Measurements from ENCODE around the gene MTA1. TPM values are rescaled to one million over a fixed set of nuclear protein-coding genes. Genes with fewer than 3 reads are reported as not detected.

MTA1 gene
- total and polyA plus RNA-seq, 7 experiments from 2014 or later = 2.8 to 132 (median 117) TPM

- no peak for DNase-seq
These were observed 37.4 kb downstream of the MTA1 start for GRCh38 chr14:105456736-105457617.

GRCh38 chr14:105458010-105458409, 38.4 kb downstream of the MTA1 start:
- ChIA-PET CTCF (interaction anchor here (2.1 kb wide), 1 partner anchor 32 kb away, joined by 10 read pairs; no protein-coding TSS in a partner anchor), POLR2A (no interaction called here)
- Mint-ChIP-seq H3K36me3 (peaks cover 0 to 14% (median 3%) of the 10 kb centered on the region in 5 donors), H3K4me3 (no peak overlapping the region), H3K4me1 (peaks cover 0 to 2% (median 0%) of the 10 kb centered on the region in 7 donors), H3K27me3 (no peaks in the 10 kb centered on the region), H3K9me3 (no peaks in the 10 kb centered on the region), H3K27ac (no peak overlapping the region)
- DNase-seq (no peak), ATAC-seq (no peak)
- Histone ChIP-seq H3K9me3 (ENCODE audit: control insufficient read depth in 2 of 3, low read length in 3 of 3) (no peaks in the 10 kb centered on the region), H3K27me3 (ENCODE audit: control insufficient read depth in 2 of 2, insufficient read depth in 2 of 2, low read length in 2 of 2) (no peaks in the 10 kb centered on the region), H3K27ac (ENCODE audit: low read depth, low read length) (no peak overlapping the region), H3K4me1 (ENCODE audit: control insufficient read depth in 2 of 2, insufficient read depth in 2 of 2, low read length in 2 of 2) (no peaks in the 10 kb centered on the region), H3K4me3 (ENCODE audit: low read length) (no peak overlapping the region), H3K36me3 (ENCODE audit: control insufficient read depth in 2 of 3, insufficient read depth in 3 of 3, low read length in 3 of 3) (peaks cover 0 to 70% (median 0%) of the 10 kb centered on the region in 3 experiments)
- intact Hi-C loops (cut with micrococcal nuclease) = no loop called here

More at GRCh38 chr14:105456736-105457617, 37.4 kb downstream of the MTA1 start:
- intact Hi-C loops (cut with micrococcal nuclease) = no loop called here
- no peak overlapping the region for H3K27ac Mint-ChIP-seq
- no peak overlapping the region for H3K4me3 ChIP-seq (ENCODE audit: low read length)
- H3K27ac ChIP-seq (ENCODE audit: low read depth, low read length) = no peak overlapping the region
- H3K9me3 Mint-ChIP-seq = no peaks in the 10 kb centered on the region
- ChIA-PET CTCF (interaction anchor here (0.5 to 2.1 kb wide), 3 partner anchors 18 to 33 kb away, joined by 3 to 10 read pairs (median 3); no protein-coding TSS in a partner anchor), POLR2A (interaction anchor here (0.9 kb wide), 1 partner anchor 10 kb away, joined by 3 read pairs; no protein-coding TSS in a partner anchor)
- H3K4me1 ChIP-seq (ENCODE audit: control insufficient read depth in 2 of 2, insufficient read depth in 2 of 2, low read length in 2 of 2) = no peaks in the 10 kb centered on the region
- peaks cover 0 to 21% (median 3%) of the 10 kb centered on the region in 5 donors for H3K36me3 Mint-ChIP-seq
- ATAC-seq = no peak
- no peak overlapping the region for H3K4me3 Mint-ChIP-seq
- H3K27me3 Mint-ChIP-seq = no peaks in the 10 kb centered on the region
- H3K36me3 ChIP-seq (ENCODE audit: control insufficient read depth in 2 of 3, insufficient read depth in 3 of 3, low read length in 3 of 3) = peaks cover 0 to 76% (median 0%) of the 10 kb centered on the region in 3 experiments
- no peaks in the 10 kb centered on the region for H3K9me3 ChIP-seq (ENCODE audit: control insufficient read depth in 2 of 3, low read length in 3 of 3)
- peaks cover 0 to 2% (median 0%) of the 10 kb centered on the region in 7 donors for H3K4me1 Mint-ChIP-seq
- H3K27me3 ChIP-seq (ENCODE audit: control insufficient read depth in 2 of 2, insufficient read depth in 2 of 2, low read length in 2 of 2) = no peaks in the 10 kb centered on the region

- no peaks in the 10 kb centered on the region for H3K9me3 ChIP-seq (ENCODE audit: control insufficient read depth in 2 of 3, low read length in 3 of 3)
- H3K4me1 Mint-ChIP-seq = peaks cover 0 to 2% (median 0%) of the 10 kb centered on the region in 7 donors
- no peak for ATAC-seq
- ChIA-PET CTCF (no interaction called here), POLR2A (no interaction called here)
- H3K27me3 ChIP-seq (ENCODE audit: control insufficient read depth in 2 of 2, insufficient read depth in 2 of 2, low read length in 2 of 2) = no peaks in the 10 kb centered on the region
- H3K9me3 Mint-ChIP-seq = no peaks in the 10 kb centered on the region
- no peak overlapping the region for H3K27ac Mint-ChIP-seq
- H3K36me3 ChIP-seq (ENCODE audit: control insufficient read depth in 2 of 3, insufficient read depth in 3 of 3, low read length in 3 of 3) = peaks cover 0 to 72% (median 2%) of the 10 kb centered on the region in 3 experiments
- H3K27me3 Mint-ChIP-seq = no peaks in the 10 kb centered on the region
- intact Hi-C loops (cut with micrococcal nuclease) = no loop called here
- no peak overlapping the region for H3K27ac ChIP-seq (ENCODE audit: low read depth, low read length)
- no peak for DNase-seq
- no peaks in the 10 kb centered on the region for H3K4me1 ChIP-seq (ENCODE audit: control insufficient read depth in 2 of 2, insufficient read depth in 2 of 2, low read length in 2 of 2)
- H3K36me3 Mint-ChIP-seq = peaks cover 0 to 15% (median 4%) of the 10 kb centered on the region in 5 donors
- no peak overlapping the region for H3K4me3 Mint-ChIP-seq
- no peak overlapping the region for H3K4me3 ChIP-seq (ENCODE audit: low read length)
These were observed 38.9 kb downstream of the MTA1 start for GRCh38 chr14:105458571-105458970.

GRCh38 chr14:105460116-105460515, 40.5 kb downstream of the MTA1 start:
- intact Hi-C loops (cut with micrococcal nuclease) = no loop called here
- Mint-ChIP-seq H3K27me3 (no peaks in the 10 kb centered on the region), H3K27ac (no peak overlapping the region), H3K36me3 (peaks cover 0 to 15% (median 4%) of the 10 kb centered on the region in 5 donors), H3K4me1 (peaks cover 0 to 2% (median 0%) of the 10 kb centered on the region in 7 donors), H3K4me3 (no peak overlapping the region), H3K9me3 (no peaks in the 10 kb centered on the region)
- H3K27ac ChIP-seq (ENCODE audit: low read depth, low read length) = no peak overlapping the region
- H3K4me3 ChIP-seq (ENCODE audit: low read length) = no peak overlapping the region
- no peaks in the 10 kb centered on the region for H3K27me3 ChIP-seq (ENCODE audit: control insufficient read depth in 2 of 2, insufficient read depth in 2 of 2, low read length in 2 of 2)
- peaks cover 0 to 71% (median 4%) of the 10 kb centered on the region in 3 experiments for H3K36me3 ChIP-seq (ENCODE audit: control insufficient read depth in 2 of 3, insufficient read depth in 3 of 3, low read length in 3 of 3)
- ChIA-PET POLR2A (no interaction called here), CTCF (no interaction called here)
- DNase-seq (no peak), ATAC-seq (no peak)
- H3K9me3 ChIP-seq (ENCODE audit: control insufficient read depth in 2 of 3, low read length in 3 of 3) = no peaks in the 10 kb centered on the region
- no peaks in the 10 kb centered on the region for H3K4me1 ChIP-seq (ENCODE audit: control insufficient read depth in 2 of 2, insufficient read depth in 2 of 2, low read length in 2 of 2)

- H3K9me3 ChIP-seq (ENCODE audit: control insufficient read depth in 2 of 3, low read length in 3 of 3) = no peaks in the 10 kb centered on the region
- no peak overlapping the region for H3K4me3 ChIP-seq (ENCODE audit: low read length)
- H3K4me1 ChIP-seq (ENCODE audit: control insufficient read depth in 2 of 2, insufficient read depth in 2 of 2, low read length in 2 of 2) = no peaks in the 10 kb centered on the region
- no peak overlapping the region for H3K27ac Mint-ChIP-seq
- intact Hi-C loops (cut with micrococcal nuclease) = no loop called here
- peaks cover 0 to under 1% (median 0%) of the 10 kb centered on the region in 7 donors for H3K4me1 Mint-ChIP-seq
- peaks cover 0 to 11% (median under 1%) of the 10 kb centered on the region in 5 donors for H3K36me3 Mint-ChIP-seq
- H3K36me3 ChIP-seq (ENCODE audit: control insufficient read depth in 2 of 3, insufficient read depth in 3 of 3, low read length in 3 of 3) = peaks cover 0 to 71% (median 4%) of the 10 kb centered on the region in 3 experiments
- ChIA-PET POLR2A (no interaction called here), CTCF (no interaction called here)
- H3K9me3 Mint-ChIP-seq = no peaks in the 10 kb centered on the region
- H3K27me3 ChIP-seq (ENCODE audit: control insufficient read depth in 2 of 2, insufficient read depth in 2 of 2, low read length in 2 of 2) = no peaks in the 10 kb centered on the region
- ATAC-seq = no peak
- H3K27ac ChIP-seq (ENCODE audit: low read depth, low read length) = no peak overlapping the region
- no peak overlapping the region for H3K4me3 Mint-ChIP-seq
- no peak for DNase-seq
- no peaks in the 10 kb centered on the region for H3K27me3 Mint-ChIP-seq
These were observed 41.0 kb downstream of the MTA1 start for GRCh38 chr14:105460616-105461015.

- ChIA-PET POLR2A (no interaction called here), CTCF (interaction anchor here (1.0 kb wide), 1 partner anchor 20 kb away, joined by 3 read pairs; no protein-coding TSS in a partner anchor)
- no peaks in the 10 kb centered on the region for H3K9me3 ChIP-seq (ENCODE audit: control insufficient read depth in 2 of 3, low read length in 3 of 3)
- Mint-ChIP-seq H3K4me1 (no peaks in the 10 kb centered on the region), H3K4me3 (no peak overlapping the region), H3K27me3 (no peaks in the 10 kb centered on the region), H3K9me3 (no peaks in the 10 kb centered on the region), H3K27ac (no peak overlapping the region), H3K36me3 (peaks cover 0 to 11% (median 0%) of the 10 kb centered on the region in 5 donors)
- H3K4me1 ChIP-seq (ENCODE audit: control insufficient read depth in 2 of 2, insufficient read depth in 2 of 2, low read length in 2 of 2) = no peaks in the 10 kb centered on the region
- H3K27me3 ChIP-seq (ENCODE audit: control insufficient read depth in 2 of 2, insufficient read depth in 2 of 2, low read length in 2 of 2) = no peaks in the 10 kb centered on the region
- no peak overlapping the region for H3K27ac ChIP-seq (ENCODE audit: low read depth, low read length)
- intact Hi-C loops (cut with micrococcal nuclease) = no loop called here
- ATAC-seq (no peak), DNase-seq (no peak)
- peaks cover 0 to 69% (median 4%) of the 10 kb centered on the region in 3 experiments for H3K36me3 ChIP-seq (ENCODE audit: control insufficient read depth in 2 of 3, insufficient read depth in 3 of 3, low read length in 3 of 3)
- H3K4me3 ChIP-seq (ENCODE audit: low read length) = no peak overlapping the region
These were observed 42.3 kb downstream of the MTA1 start for GRCh38 chr14:105461903-105462302.
